Lung (tissue), 12 donors: Measurements from ENCODE around the gene RNF220. TPM values are rescaled to one million over a fixed set of nuclear protein-coding genes. Genes with fewer than 3 reads are reported as not detected.

Experiments
- ATAC-seq: fragments of 200-7000 bp; cut with Tn5 transposase; one replicate; pipeline ENCODE4 v1.9.1; 2020; ENCODE audit warnings: moderate number of reproducible peaks; ENCODE audit not compliant: insufficient read depth, low FRiP score
- DNase-seq, 3 donors: peaks; one replicate each; pipeline ENCODE4 v3.0.0-alpha.2; 2013 to 2017
- H3K27ac ChIP-seq, 2 donors: one replicate each; pipeline ENCODE4 v1.5.1; 2013; ENCODE audit warnings: mild to moderate bottlenecking in 2 of 2, moderate library complexity in 2 of 2, control low read depth in 1 of 2, inconsistent platforms in 1 of 2, low read depth in 1 of 2, low read length in 1 of 2
- H3K27me3 ChIP-seq, 3 donors: one replicate each; pipeline ENCODE4 v1.5.1; 2013; ENCODE audit warnings: low read length in 2 of 3; ENCODE audit not compliant: control insufficient read depth in 3 of 3, insufficient read depth in 3 of 3
- H3K36me3 ChIP-seq, 4 donors: one replicate each; pipeline ENCODE4 v1.5.1; 2013; ENCODE audit warnings: low read length in 4 of 4, mild to moderate bottlenecking in 1 of 4, moderate library complexity in 1 of 4; ENCODE audit not compliant: control insufficient read depth in 4 of 4, insufficient read depth in 4 of 4
- H3K4me1 ChIP-seq, 5 donors: one replicate each; pipeline ENCODE4 v1.5.1; 2013; ENCODE audit warnings: low read length in 5 of 5, mild to moderate bottlenecking in 2 of 5, moderate library complexity in 1 of 5; ENCODE audit not compliant: control insufficient read depth in 5 of 5, insufficient read depth in 5 of 5
- H3K4me3 ChIP-seq: one replicate; pipeline ENCODE4 v1.5.1; 2013; ENCODE audit warnings: mild to moderate bottlenecking, control low read depth, moderate library complexity
- H3K9ac ChIP-seq, 2 donors: one replicate each; pipeline ENCODE4 v1.5.1; 2013; ENCODE audit warnings: low read length in 2 of 2, control low read depth in 1 of 2; ENCODE audit not compliant: insufficient read depth in 1 of 2
- H3K9me3 ChIP-seq, 4 donors: one replicate each; pipeline ENCODE4 v1.5.1; 2013; ENCODE audit warnings: low read length in 3 of 4, mild to moderate bottlenecking in 1 of 4, moderate library complexity in 1 of 4; ENCODE audit not compliant: control insufficient read depth in 4 of 4, insufficient read depth in 3 of 4
- WGBS, 2 donors: extraction: QIAGEN DNeasy Blood & Tissue Kit; methylation state at CpG; one replicate each; pipeline ENCODE4 v1.1.7; 2013; 5-methylcytosine and 5-hydroxymethylcytosine counted together
- polyA plus RNA-seq, 2 donors: library from polyadenylated mRNA; stranded (reverse); fragments of 200-250 nt; gene quantifications; one replicate each; pipeline ENCODE4 v1.2.1, GENCODE V29; 2013
- total RNA-seq, 2 donors: library from RNA; depleted of rRNA in 1 of 2; stranded (reverse); fragments of >200 nt in 1 of 2; gene quantifications; one replicate each; pipeline ENCODE4 v1.2.1, GENCODE V29; 2014 to 2021
- TF ChIP-seq, protein P1 (sequence below): IDR thresholded peaks from 2 replicates; pipeline ENCODE4 v1.5.1; 2012; ENCODE audit warnings: mild to moderate bottlenecking; ENCODE audit errors: control extremely low read depth, extremely low read depth
- donor health status: control.
- donor health status: control.
- donor health status: Bipolar disorder and iron deficiency.
- donor health status: healthy.
- donor health status: DM: yes; HTN: yes; CAD: no.

RNF220 gene
- total and polyA plus RNA-seq, 4 donors = 44.9 to 75.8 (median 69.5) TPM

DNA sequence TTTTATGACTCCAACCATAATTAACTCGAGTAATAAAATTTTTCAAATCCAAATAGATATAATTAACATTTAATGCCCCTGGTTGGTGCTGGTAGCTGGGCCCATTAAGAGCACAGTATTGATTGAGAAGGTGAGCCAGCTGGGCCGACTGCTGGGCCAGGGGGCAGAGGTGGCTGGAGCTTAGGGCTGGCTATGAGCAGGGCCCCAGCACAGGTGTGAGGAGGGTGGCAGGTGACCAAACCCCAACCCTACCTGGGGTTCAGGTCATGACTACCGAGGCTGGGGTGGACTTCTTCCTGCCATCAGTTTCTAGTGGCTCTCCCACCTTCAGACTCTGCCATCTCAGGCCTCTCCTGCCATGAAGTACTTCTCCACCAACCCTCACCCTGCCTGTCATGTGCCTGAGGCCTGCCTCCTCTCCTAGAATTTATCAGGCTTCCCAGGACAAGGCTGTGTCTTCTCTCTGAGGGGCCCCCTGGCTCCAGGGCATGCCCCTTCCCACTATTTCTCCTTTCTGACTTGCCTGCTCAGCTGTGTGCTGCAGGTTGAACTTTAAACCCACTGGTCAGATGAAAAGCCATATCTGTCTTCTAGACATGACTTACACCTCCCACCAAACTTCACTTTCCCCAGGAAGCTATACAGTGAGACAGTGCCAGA lies 183.6 kb downstream of the RNF220 start:
- DNase-seq (no peak), ATAC-seq (no peak)
- Histone ChIP-seq H3K4me3 (no peak overlapping the region), H3K27ac (no peak overlapping the region), H3K36me3 (no peaks in the 10 kb centered on the region), H3K9ac (no peak overlapping the region), H3K27me3 (peaks cover 0 to 5% (median 0%) of the 10 kb centered on the region in 3 donors), H3K4me1 (no peaks in the 10 kb centered on the region), H3K9me3 (no peaks in the 10 kb centered on the region)
- WGBS, 2 donors = 85 to 98% methylated on average over 2 to 3 of the region's 3 CpGs
- TF ChIP-seq, protein P1, sequence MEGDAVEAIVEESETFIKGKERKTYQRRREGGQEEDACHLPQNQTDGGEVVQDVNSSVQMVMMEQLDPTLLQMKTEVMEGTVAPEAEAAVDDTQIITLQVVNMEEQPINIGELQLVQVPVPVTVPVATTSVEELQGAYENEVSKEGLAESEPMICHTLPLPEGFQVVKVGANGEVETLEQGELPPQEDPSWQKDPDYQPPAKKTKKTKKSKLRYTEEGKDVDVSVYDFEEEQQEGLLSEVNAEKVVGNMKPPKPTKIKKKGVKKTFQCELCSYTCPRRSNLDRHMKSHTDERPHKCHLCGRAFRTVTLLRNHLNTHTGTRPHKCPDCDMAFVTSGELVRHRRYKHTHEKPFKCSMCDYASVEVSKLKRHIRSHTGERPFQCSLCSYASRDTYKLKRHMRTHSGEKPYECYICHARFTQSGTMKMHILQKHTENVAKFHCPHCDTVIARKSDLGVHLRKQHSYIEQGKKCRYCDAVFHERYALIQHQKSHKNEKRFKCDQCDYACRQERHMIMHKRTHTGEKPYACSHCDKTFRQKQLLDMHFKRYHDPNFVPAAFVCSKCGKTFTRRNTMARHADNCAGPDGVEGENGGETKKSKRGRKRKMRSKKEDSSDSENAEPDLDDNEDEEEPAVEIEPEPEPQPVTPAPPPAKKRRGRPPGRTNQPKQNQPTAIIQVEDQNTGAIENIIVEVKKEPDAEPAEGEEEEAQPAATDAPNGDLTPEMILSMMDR = no peak

DNA sequence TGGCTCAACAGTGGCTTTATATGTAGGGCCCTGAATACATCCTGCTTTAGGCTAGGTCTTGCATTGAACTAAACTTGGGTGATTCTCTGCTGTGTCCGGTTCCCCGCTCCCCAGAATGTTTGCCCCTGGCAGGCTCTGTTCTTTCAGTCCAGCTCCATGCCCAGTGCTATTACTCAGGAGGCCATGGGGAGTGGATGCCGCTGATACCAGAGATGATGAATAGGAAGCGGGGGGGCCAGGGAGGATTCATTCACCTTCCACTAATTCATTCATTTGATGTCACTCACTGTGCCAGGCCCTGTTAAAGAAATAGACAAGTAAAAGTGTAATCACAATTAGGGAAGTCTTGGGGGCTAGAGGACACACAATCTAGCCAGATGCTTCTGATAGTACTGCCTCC lies 185.4 kb downstream of the RNF220 start:
- no peak overlapping the region for H3K4me3 ChIP-seq
- no peaks in the 10 kb centered on the region for H3K36me3 ChIP-seq
- TF ChIP-seq, protein P1 = no peak
- no peak overlapping the region for H3K9ac ChIP-seq
- H3K27ac ChIP-seq = no peak overlapping the region
- 89 to 93% methylated on average over 4 of the region's 4 CpGs for WGBS, 2 donors
- H3K4me1 ChIP-seq = no peaks in the 10 kb centered on the region
- no peaks in the 10 kb centered on the region for H3K9me3 ChIP-seq
- DNase-seq (no peak), ATAC-seq (no peak)
- peaks cover 0 to 5% (median 0%) of the 10 kb centered on the region in 3 donors for H3K27me3 ChIP-seq

DNA sequence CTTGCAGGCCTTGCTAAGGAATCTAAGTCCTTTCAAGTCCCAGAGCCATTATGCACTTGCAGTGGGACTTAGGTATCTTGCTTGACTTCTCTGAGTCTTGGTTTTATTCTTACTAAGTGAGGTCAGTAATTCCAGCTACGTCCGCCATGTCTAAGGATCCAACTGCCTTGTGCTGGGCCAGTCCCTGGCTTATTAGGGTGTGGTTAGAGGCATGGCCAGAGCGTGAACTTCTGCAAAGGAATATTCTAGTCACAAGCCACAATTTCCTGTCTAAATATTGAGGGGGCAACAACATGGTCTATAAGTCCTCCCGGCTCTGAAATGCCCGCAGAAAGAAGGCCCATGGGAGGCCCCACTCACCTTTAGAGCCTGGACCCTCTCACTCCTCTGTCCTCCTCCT lies 186.3 kb downstream of the RNF220 start:
- WGBS, 2 donors = 64 to 84% methylated on average over 5 of the region's 5 CpGs
- Histone ChIP-seq H3K9ac (no peak overlapping the region), H3K27ac (no peak overlapping the region), H3K9me3 (no peaks in the 10 kb centered on the region), H3K27me3 (peaks cover 0 to 2% (median 0%) of the 10 kb centered on the region in 3 donors), H3K36me3 (no peaks in the 10 kb centered on the region), H3K4me1 (no peaks in the 10 kb centered on the region), H3K4me3 (no peak overlapping the region)
- no peak for ATAC-seq
- no peak for DNase-seq
- TF ChIP-seq, protein P1 = no peak
